ENCODE data around the gene DHX36. TPM values are rescaled to one million over a fixed set of nuclear protein-coding genes. Genes with fewer than 3 reads are reported as not detected.

Gene DHX36
- total RNA-seq, 4 donors from 2014 or later, result 48.4 to 90.2 (median 65.9) TPM

GRCh38 chr3:154273381-154273780, 50.9 kb downstream of the DHX36 start:
- ATAC-seq (ENCODE audit: low FRiP score) (no peak), DNase-seq (ENCODE audit: low spot score) (no peak)
- TF ChIP-seq, protein P1, sequence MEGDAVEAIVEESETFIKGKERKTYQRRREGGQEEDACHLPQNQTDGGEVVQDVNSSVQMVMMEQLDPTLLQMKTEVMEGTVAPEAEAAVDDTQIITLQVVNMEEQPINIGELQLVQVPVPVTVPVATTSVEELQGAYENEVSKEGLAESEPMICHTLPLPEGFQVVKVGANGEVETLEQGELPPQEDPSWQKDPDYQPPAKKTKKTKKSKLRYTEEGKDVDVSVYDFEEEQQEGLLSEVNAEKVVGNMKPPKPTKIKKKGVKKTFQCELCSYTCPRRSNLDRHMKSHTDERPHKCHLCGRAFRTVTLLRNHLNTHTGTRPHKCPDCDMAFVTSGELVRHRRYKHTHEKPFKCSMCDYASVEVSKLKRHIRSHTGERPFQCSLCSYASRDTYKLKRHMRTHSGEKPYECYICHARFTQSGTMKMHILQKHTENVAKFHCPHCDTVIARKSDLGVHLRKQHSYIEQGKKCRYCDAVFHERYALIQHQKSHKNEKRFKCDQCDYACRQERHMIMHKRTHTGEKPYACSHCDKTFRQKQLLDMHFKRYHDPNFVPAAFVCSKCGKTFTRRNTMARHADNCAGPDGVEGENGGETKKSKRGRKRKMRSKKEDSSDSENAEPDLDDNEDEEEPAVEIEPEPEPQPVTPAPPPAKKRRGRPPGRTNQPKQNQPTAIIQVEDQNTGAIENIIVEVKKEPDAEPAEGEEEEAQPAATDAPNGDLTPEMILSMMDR (IDR thresholded peaks at IDR 0.05), result no peak

GRCh38 chr3:154254527-154254926, 69.8 kb downstream of the DHX36 start:
- TF ChIP-seq, protein P1 (IDR thresholded peaks at IDR 0.05), result no peak
- DNase-seq (ENCODE audit: low spot score) (no peak), ATAC-seq (ENCODE audit: low FRiP score) (no peak)

DNA sequence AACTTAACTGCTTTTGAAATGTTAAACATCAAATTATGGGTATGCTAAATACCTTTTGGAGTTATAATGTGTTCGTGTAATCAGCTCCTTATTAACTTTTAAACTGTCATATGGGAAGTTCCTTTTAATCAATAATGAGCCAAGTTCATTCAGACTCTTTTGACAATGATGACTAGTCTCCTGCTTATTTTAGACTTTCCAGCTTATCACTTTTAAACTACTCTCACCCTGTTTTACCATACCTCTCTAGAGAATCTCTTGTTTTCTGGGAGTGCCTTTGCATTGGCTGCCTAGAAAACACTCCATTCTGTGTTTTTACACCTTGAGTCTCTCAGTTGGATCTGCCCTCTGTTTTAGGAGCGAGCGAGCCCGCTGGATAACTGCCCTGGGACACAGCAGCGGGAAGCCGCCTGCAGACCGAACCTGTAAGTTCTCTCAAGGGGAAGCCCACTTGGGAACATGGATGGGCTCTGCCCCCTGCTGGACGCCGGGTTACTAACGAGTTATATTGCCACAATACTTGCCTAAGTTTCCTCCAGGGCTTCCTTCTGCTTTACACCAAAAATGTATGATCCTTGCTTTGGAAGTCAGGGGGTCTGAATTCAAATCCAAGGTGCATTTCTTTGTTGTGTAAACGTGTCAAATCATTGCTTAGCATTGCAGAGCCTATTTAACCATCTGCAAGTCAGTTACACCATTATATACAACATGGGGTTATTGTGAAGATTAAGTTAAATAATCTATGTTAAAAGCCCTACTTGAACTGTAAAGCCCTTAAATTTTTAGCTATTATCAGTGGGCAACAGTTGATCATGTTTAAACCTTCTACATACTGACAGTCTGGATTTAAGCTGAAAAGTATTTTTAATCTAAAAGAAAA, 71.3 kb downstream of the DHX36 start:
- DNase-seq (ENCODE audit: low spot score) (peak; percentile 95), ATAC-seq (ENCODE audit: low FRiP score) (peak; percentile 82)
- TF ChIP-seq, protein P1 (IDR thresholded peaks at IDR 0.05), result peak in 2 of 3 donors; percentile 28 to 43

DNA sequence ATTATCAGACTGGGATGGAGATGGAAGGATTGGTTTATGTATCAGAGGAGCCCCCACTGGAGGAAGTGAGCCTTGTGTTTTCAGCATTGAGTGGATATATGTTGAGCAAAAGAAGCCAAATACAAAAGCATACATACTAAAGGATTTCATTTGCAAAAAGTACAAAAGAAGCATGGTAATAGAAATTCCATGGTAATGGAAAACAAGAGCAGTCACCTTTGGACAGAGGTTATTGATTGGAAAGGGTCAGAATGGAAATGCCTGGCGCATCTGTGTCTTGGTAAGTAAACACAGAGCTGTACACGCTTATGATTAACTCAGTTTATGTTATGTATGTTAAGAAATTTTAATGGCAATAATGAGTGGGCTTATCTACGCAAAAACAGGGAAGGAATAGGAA, 72.7 kb downstream of the DHX36 start:
- TF ChIP-seq, protein P1 (IDR thresholded peaks at IDR 0.05), result no peak
- no peak for ATAC-seq (ENCODE audit: low FRiP score)
- no peak for DNase-seq (ENCODE audit: low spot score)

GRCh38 chr3:154250291-154250690, 74.0 kb downstream of the DHX36 start:
- ATAC-seq (ENCODE audit: low FRiP score) (no peak), DNase-seq (ENCODE audit: low spot score) (no peak)
- TF ChIP-seq, protein P1 (IDR thresholded peaks at IDR 0.05), result no peak

GRCh38 chr3:154247806-154248415, 76.4 kb downstream of the DHX36 start:
- TF ChIP-seq, protein P1 (IDR thresholded peaks at IDR 0.05), result no peak
- no peak for ATAC-seq (ENCODE audit: low FRiP score)
- no peak for DNase-seq (ENCODE audit: low spot score)
